Fibroblast of lung (primary cell): ENCODE data around the gene TDG. TPM values are rescaled to one million over a fixed set of nuclear protein-coding genes. Genes with fewer than 3 reads are reported as not detected.

Experiments
- DNase-seq, 2 donors: peaks; one replicate each; pipeline versions ENCODE4 v3.0.0 to v3.0.0-alpha.2; 2010; ENCODE audit warnings: low read depth in 2 of 2
- H2AFZ ChIP-seq: 2 replicates; pipeline ENCODE4 v1.5.1; 2012; ENCODE audit warnings: low read length, control low read depth, inconsistent platforms
- H3K27ac ChIP-seq: 2 replicates; pipeline ENCODE4 v1.5.1; 2011; ENCODE audit warnings: low read length, control low read depth; ENCODE audit not compliant: insufficient read depth
- H3K27me3 ChIP-seq: 2 replicates; pipeline ENCODE4 v1.5.1; 2011; ENCODE audit warnings: mild to moderate bottlenecking, low read length; ENCODE audit not compliant: control insufficient read depth, insufficient read depth
- H3K36me3 ChIP-seq: 2 replicates; pipeline ENCODE4 v1.5.1; 2011; ENCODE audit warnings: low read length; ENCODE audit not compliant: control insufficient read depth, insufficient read depth
- H3K4me1 ChIP-seq: 2 replicates; pipeline ENCODE4 v1.5.1; 2011; ENCODE audit warnings: low read length; ENCODE audit not compliant: control insufficient read depth, insufficient read depth; ENCODE audit errors: extremely low read depth
- H3K4me2 ChIP-seq: 2 replicates; pipeline ENCODE4 v1.5.1; 2011; ENCODE audit warnings: low read length, control low read depth; ENCODE audit not compliant: insufficient read depth; ENCODE audit errors: extremely low read depth
- H3K4me3 ChIP-seq, 4 experiments: fragments of 200-600 bp in 1 of 4; sonication (generic) in 1 of 4; replicated peaks in 1 of 4; 2 replicates each; pipeline ENCODE4 v1.5.1; 2011 to 2016; ENCODE audit warnings: low read length in 4 of 4, low read depth in 3 of 4, mild to moderate bottlenecking in 3 of 4, control low read depth in 2 of 4, inconsistent platforms in 1 of 4, mixed read lengths in 1 of 4; ENCODE audit not compliant: insufficient read depth in 1 of 4; ENCODE audit errors: control extremely low read depth in 1 of 4
- H3K79me2 ChIP-seq: 2 replicates; pipeline ENCODE4 v1.5.1; 2012; ENCODE audit warnings: mild to moderate bottlenecking, low read length, inconsistent platforms; ENCODE audit not compliant: control insufficient read depth, insufficient read depth
- H3K9ac ChIP-seq: 2 replicates; pipeline ENCODE4 v1.5.1; 2011; ENCODE audit warnings: mild to moderate bottlenecking, low read length, control low read depth; ENCODE audit not compliant: insufficient read depth
- H3K9me3 ChIP-seq: 2 replicates; pipeline ENCODE4 v1.5.1; 2012; ENCODE audit warnings: low read depth, low read length; ENCODE audit not compliant: control insufficient read depth, insufficient read depth
- H4K20me1 ChIP-seq: 2 replicates; pipeline ENCODE4 v1.5.1; 2011; ENCODE audit warnings: low read length; ENCODE audit not compliant: control insufficient read depth, insufficient read depth; ENCODE audit errors: extremely low read depth
- EZH2 ChIP-seq: IDR thresholded peaks from 2 replicates; pipeline ENCODE4 v1.5.1; 2012; ENCODE audit warnings: low read length, control low read depth, mild to moderate bottlenecking; ENCODE audit errors: missing control alignments
- polyA plus RNA-seq, 2 donors: library from polyadenylated mRNA; depleted of rRNA in 1 of 2; stranded (reverse) in 1 of 2; unstranded in 1 of 2; fragments of >200 nt; gene quantifications; 2 replicates each; pipeline ENCODE4 v1.2.1, GENCODE V29; 2011 to 2012; ENCODE audit warnings: missing spikeins in 1 of 2
- total RNA-seq: library from RNA; depleted of rRNA; stranded (reverse); fragments of >200 nt; gene quantifications from 2 replicates; pipeline ENCODE4 v1.2.1, GENCODE V29; 2014
- TF ChIP-seq, protein P1 (sequence below), 2 donors: IDR thresholded peaks in 1 of 2; conservative IDR thresholded peaks in 1 of 2; 1 replicate in 1 of 2; 2 replicates in 1 of 2; pipeline ENCODE4 v1.5.1; 2011 to 2012; ENCODE audit warnings: low read length in 2 of 2, control low read depth in 1 of 2, inconsistent platforms in 1 of 2, low read depth in 1 of 2, mild to moderate bottlenecking in 1 of 2

The TDG gene
- total and polyA plus RNA-seq, 2 donors (not counting 1 experiment from before 2014, with no cell fraction given): 18.8 to 19.4 TPM

DNA sequence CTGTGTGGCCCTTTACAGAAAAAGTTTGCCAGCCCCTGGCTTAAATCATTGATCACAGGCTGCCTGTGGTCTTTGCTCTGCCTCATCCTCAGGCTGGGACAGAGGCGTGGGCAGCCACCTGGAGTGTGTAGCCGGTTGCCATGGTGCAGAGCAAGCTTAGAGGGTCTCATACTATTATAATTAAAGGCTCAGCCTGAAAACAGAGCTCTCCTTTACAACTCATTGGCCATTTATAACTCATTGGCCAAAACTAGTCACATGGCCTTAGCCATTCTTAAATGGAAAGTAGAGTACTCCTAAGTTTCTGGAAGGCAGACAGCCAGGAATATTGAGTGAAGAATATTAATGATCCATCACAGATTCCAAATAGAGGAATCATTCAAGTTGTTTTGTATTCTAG is 32.4 kb upstream of the TDG start:
- TF ChIP-seq, protein P1, sequence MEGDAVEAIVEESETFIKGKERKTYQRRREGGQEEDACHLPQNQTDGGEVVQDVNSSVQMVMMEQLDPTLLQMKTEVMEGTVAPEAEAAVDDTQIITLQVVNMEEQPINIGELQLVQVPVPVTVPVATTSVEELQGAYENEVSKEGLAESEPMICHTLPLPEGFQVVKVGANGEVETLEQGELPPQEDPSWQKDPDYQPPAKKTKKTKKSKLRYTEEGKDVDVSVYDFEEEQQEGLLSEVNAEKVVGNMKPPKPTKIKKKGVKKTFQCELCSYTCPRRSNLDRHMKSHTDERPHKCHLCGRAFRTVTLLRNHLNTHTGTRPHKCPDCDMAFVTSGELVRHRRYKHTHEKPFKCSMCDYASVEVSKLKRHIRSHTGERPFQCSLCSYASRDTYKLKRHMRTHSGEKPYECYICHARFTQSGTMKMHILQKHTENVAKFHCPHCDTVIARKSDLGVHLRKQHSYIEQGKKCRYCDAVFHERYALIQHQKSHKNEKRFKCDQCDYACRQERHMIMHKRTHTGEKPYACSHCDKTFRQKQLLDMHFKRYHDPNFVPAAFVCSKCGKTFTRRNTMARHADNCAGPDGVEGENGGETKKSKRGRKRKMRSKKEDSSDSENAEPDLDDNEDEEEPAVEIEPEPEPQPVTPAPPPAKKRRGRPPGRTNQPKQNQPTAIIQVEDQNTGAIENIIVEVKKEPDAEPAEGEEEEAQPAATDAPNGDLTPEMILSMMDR (conservative IDR thresholded peaks at IDR 0.05 in 1 of 2, IDR thresholded peaks at IDR 0.05 in 1 of 2; ENCODE audit: low read depth in 1 of 2, low read length in 2 of 2): no peak
- no peak for TF ChIP-seq EZH2
- DNase-seq: no peak
- Histone ChIP-seq H3K9ac (no peak overlapping the region), H3K9me3 (no peaks in the 10 kb centered on the region), H3K4me3 (peak overlapping the region in 3 of 4 experiments; percentile 14 to 95 (median 71)), H3K36me3 (peaks cover 16% of the 10 kb centered on the region), H3K27ac (peak overlapping the region; percentile 18), H2AFZ (no peak overlapping the region), H3K4me2 (peak overlapping the region; percentile 95), H3K27me3 (no peaks in the 10 kb centered on the region), H3K79me2 (peaks cover 59% of the 10 kb centered on the region), H4K20me1 (no peaks in the 10 kb centered on the region), H3K4me1 (peaks cover 3% of the 10 kb centered on the region)

DNA sequence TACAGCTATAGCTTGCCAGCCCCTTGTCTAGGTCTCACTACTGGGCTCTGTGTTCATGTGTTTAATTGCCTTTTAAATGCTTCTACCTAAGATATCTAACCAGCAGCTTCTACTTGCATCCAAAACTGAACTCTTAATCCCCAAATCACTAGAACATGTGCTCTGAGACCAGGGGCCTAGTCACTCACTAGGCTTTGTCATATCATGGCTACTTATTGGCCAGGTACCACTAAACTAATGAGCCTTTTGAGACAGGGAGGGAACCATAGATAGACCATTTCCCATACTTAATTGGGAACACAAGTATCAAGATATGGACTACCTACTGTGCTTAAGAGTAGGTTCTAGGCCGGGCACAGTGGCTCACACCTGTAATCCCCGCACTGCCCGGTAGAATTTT is 29.0 kb upstream of the TDG start:
- no peaks in the 10 kb centered on the region for H3K27me3 ChIP-seq
- no peak for TF ChIP-seq EZH2
- TF ChIP-seq, protein P1 (conservative IDR thresholded peaks at IDR 0.05 in 1 of 2, IDR thresholded peaks at IDR 0.05 in 1 of 2; ENCODE audit: low read depth in 1 of 2, low read length in 2 of 2): no peak
- DNase-seq: no peak
- no peak overlapping the region for H3K4me2 ChIP-seq
- peaks cover 26% of the 10 kb centered on the region for H3K36me3 ChIP-seq
- H3K27ac ChIP-seq: no peak overlapping the region
- H3K4me3 ChIP-seq: no peak overlapping the region
- H3K4me1 ChIP-seq: peaks cover 3% of the 10 kb centered on the region
- peaks cover 45% of the 10 kb centered on the region for H3K79me2 ChIP-seq
- no peak overlapping the region for H2AFZ ChIP-seq
- no peaks in the 10 kb centered on the region for H3K9me3 ChIP-seq
- no peak overlapping the region for H3K9ac ChIP-seq
- no peaks in the 10 kb centered on the region for H4K20me1 ChIP-seq

DNA sequence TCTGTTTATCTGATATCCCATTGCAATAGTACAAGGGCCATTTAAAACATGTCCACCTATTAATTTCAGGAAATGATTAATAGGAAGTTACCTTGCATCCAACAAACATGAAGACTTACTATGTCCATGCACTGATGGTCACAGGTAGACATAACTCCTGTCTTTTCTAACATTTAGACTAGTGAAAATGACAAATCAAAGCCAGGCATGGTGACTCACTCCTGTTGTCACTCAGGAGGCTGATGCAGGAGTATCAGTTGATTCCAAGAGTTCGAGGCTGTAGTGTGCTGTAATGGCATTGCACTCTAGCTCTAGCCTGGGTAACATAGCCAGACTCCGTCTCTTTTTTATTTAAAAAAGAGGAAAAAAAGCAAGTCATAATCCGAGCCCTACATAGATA is 20.7 kb upstream of the TDG start:
- no peaks in the 10 kb centered on the region for H3K4me1 ChIP-seq
- H3K27ac ChIP-seq: no peak overlapping the region
- no peaks in the 10 kb centered on the region for H3K79me2 ChIP-seq
- no peak for TF ChIP-seq EZH2
- TF ChIP-seq, protein P1 (conservative IDR thresholded peaks at IDR 0.05 in 1 of 2, IDR thresholded peaks at IDR 0.05 in 1 of 2; ENCODE audit: low read depth in 1 of 2, low read length in 2 of 2): no peak
- H3K9ac ChIP-seq: no peak overlapping the region
- no peaks in the 10 kb centered on the region for H4K20me1 ChIP-seq
- no peak overlapping the region for H3K4me3 ChIP-seq
- H3K27me3 ChIP-seq: no peaks in the 10 kb centered on the region
- H3K36me3 ChIP-seq: peaks cover 16% of the 10 kb centered on the region
- no peak overlapping the region for H2AFZ ChIP-seq
- no peak overlapping the region for H3K4me2 ChIP-seq
- DNase-seq: no peak
- H3K9me3 ChIP-seq: no peaks in the 10 kb centered on the region
